K562 (cell line): ENCODE results near the gene RAB6A. TPM values are rescaled to one million over a fixed set of nuclear protein-coding genes. Genes with fewer than 3 reads are reported as not detected.
A peak's percentile ranks its signal among the peaks of the same experiment; 100 is the strongest.

ENCODE experiments used
- ATAC-seq: fragments of 200-7000 bp; cut with Tn5 transposase; 3 replicates; pipeline ENCODE4 v1.9.1; 2020; ENCODE audit warnings: moderate library complexity
- BruUV-seq: library from RNA; stranded (reverse); fragments of 400-500 nt; replicated peaks from 2 replicates; lab custom pipeline; 2021; lab: Mats Ljungman, UMichigan
- CTCF ChIA-PET: fragments of 300-600 bp; formaldehyde crosslinking; extraction: SDS; loops from one replicate; lab custom pipeline; 2021; ENCODE audit warnings: low intra/inter-chr PET ratio; lab: Yijun Ruan, JAX
- POLR2A ChIA-PET: fragments of 300-600, 350-650 bp; sonication (Branson Sonifier 250); formaldehyde crosslinking; extraction: SDS; loops from one replicate; lab custom pipeline; 2021; ENCODE audit warnings: antibody characterized with exemption, inconsistent platforms; lab: Yijun Ruan, JAX
- DNase-seq, 4 experiments: peaks; one replicate each; pipeline versions ENCODE4 v3.0.0 to v3.0.0-alpha.2; 2011 to 2018; ENCODE audit warnings: low spot score in 3 of 4, mixed read lengths in 3 of 4; ENCODE audit errors: extremely low read depth in 1 of 4
- FAIRE-seq: peaks from 2 replicates; lab custom pipeline; 2011; peaks lifted over from hg19 to GRCh38; lab: Jason Lieb, UNC
- H2AFZ ChIP-seq: 2 replicates; pipeline ENCODE4 v1.6.0; 2011; ENCODE audit warnings: low read depth, low read length, control low read depth, inconsistent platforms
- H3K27ac ChIP-seq: fragments of 200-600 bp; 3 replicates; pipeline ENCODE4 v1.8.0; 2011; ENCODE audit warnings: low read depth, mild to moderate bottlenecking, control low read depth, inconsistent platforms, low read length, moderate library complexity, mixed read lengths; ENCODE audit errors: extremely low read depth
- H3K27me3 ChIP-seq, 2 experiments: fragments of 300-600 bp in 1 of 2; 2 replicates in 1 of 2; 3 replicates in 1 of 2; pipeline versions ENCODE4 v1.6.0 to v1.8.0; 2011; ENCODE audit warnings: inconsistent platforms in 2 of 2, low read length in 2 of 2, mild to moderate bottlenecking in 1 of 2, mixed read lengths in 1 of 2, moderate library complexity in 1 of 2; ENCODE audit not compliant: control insufficient read depth in 2 of 2, insufficient read depth in 2 of 2
- H3K36me3 ChIP-seq: fragments of 300-600 bp; 3 replicates; pipeline ENCODE4 v1.8.0; 2011; ENCODE audit warnings: mild to moderate bottlenecking, low read length, inconsistent platforms; ENCODE audit not compliant: control insufficient read depth, insufficient read depth
- H3K4me1 ChIP-seq, 2 experiments: fragments of 200-600 bp in 1 of 2; replicated peaks in 1 of 2; 2 replicates in 1 of 2; 3 replicates in 1 of 2; pipeline versions ENCODE4 v1.5.1 to v1.8.0; 2011; ENCODE audit warnings: inconsistent platforms in 2 of 2, low read length in 2 of 2, mild to moderate bottlenecking in 1 of 2, mixed read lengths in 1 of 2, moderate library complexity in 1 of 2; ENCODE audit not compliant: control insufficient read depth in 2 of 2, insufficient read depth in 2 of 2
- H3K4me2 ChIP-seq: 2 replicates; pipeline ENCODE4 v1.6.1; 2011; ENCODE audit warnings: low read length, control low read depth, inconsistent platforms, mixed read lengths; ENCODE audit not compliant: insufficient read depth
- H3K4me3 ChIP-seq: fragments of 200-600 bp; sonication (generic), shearing (Covaris generic); 2 replicates; pipeline ENCODE4 v1.5.1; 2016; ENCODE audit warnings: control low read depth, inconsistent platforms
- H3K79me2 ChIP-seq: fragments of 200-600 bp; 3 replicates; pipeline ENCODE4 v1.8.0; 2011; ENCODE audit warnings: low read length, inconsistent platforms; ENCODE audit not compliant: control insufficient read depth, insufficient read depth
- H3K9ac ChIP-seq, 2 experiments: 2 replicates each; pipeline versions ENCODE4 v1.6.0 to v1.6.1; 2011; ENCODE audit warnings: low read depth in 2 of 2, low read length in 2 of 2, control low read depth in 1 of 2, inconsistent platforms in 1 of 2, mild to moderate bottlenecking in 1 of 2, mixed read lengths in 1 of 2; ENCODE audit not compliant: insufficient read depth in 1 of 2
- H3K9me1 ChIP-seq: one replicate; pipeline ENCODE4 v1.6.0; 2011; ENCODE audit warnings: inconsistent platforms, mild to moderate bottlenecking, low read length, moderate library complexity; ENCODE audit not compliant: control insufficient read depth, insufficient read depth
- H3K9me3 ChIP-seq: replicated peaks from 2 replicates; pipeline ENCODE4 v1.5.1; 2011; ENCODE audit warnings: low read depth, low read length, inconsistent platforms; ENCODE audit not compliant: control insufficient read depth, insufficient read depth
- H4K20me1 ChIP-seq: replicated peaks from 2 replicates; pipeline ENCODE4 v1.6.1; 2011; ENCODE audit warnings: low read length, inconsistent platforms, mixed read lengths; ENCODE audit not compliant: control insufficient read depth, insufficient read depth
- IRF2 ChIP-seq: sonication (generic); formaldehyde crosslinking; IDR thresholded peaks from 2 replicates; pipeline ENCODE4 v1.8.1; 2022; ENCODE audit warnings: mild to moderate bottlenecking, missing genetic modification reagents
- RFX1 ChIP-seq: fragments of 450-650 bp; IDR thresholded peaks from 2 replicates; pipeline ENCODE4 v1.6.1; 2016; ENCODE audit warnings: mild to moderate bottlenecking, moderate library complexity
- RFX7 ChIP-seq: fragments of 250-450 bp; sonication (Bioruptor Pico); IDR thresholded peaks from 2 replicates; pipeline ENCODE4 v1.5.1; 2021; ENCODE audit warnings: mild to moderate bottlenecking
- ZNF583 ChIP-seq: fragments of 250-450 bp; sonication (Bioruptor Pico); IDR thresholded peaks from 2 replicates; pipeline ENCODE4 v1.4.0; 2020
- WGBS: fragments of 100-300 bp; shearing (Covaris generic); methylation state at CpG from one replicate; pipeline ENCODE4 v1.1.6; 2016; ENCODE audit warnings: low coverage, mixed read lengths; ENCODE audit not compliant: insufficient coverage; ENCODE audit errors: missing lambda C conversion rate; 5-methylcytosine and 5-hydroxymethylcytosine counted together
- in situ Hi-C: fragments of 300-500 bp; cut with MboI; formaldehyde crosslinking; loops from 4 replicates; pipeline ENCODE4 v1.15.0; 2018; ENCODE audit warnings: inconsistent platforms, mixed read lengths
- intact Hi-C: fragments of 100-400 bp; cut with micrococcal nuclease; formaldehyde crosslinking; loops from 2 replicates; pipeline ENCODE4 v1.14.2; 2022
- polyA plus RNA-seq, 8 experiments: library from polyadenylated mRNA; depleted of rRNA in 4 of 8; stranded (reverse) in 5 of 8; unstranded in 3 of 8; fragments of >200 nt; fragmentation: Nextera tagmentation in 2 of 8; fragmentation: Illumina TruSeq in 1 of 8; extraction: Ambion mirVana in 2 of 8; extraction: Trizol in 1 of 8; gene quantifications; 2 replicates each; pipeline versions ENCODE4 v1.2.1 to v1.2.3, GENCODE V29; 2011 to 2014; ENCODE audit warnings: inconsistent platforms in 1 of 8, missing spikeins in 1 of 8
- total RNA-seq, 7 experiments: library from RNA; depleted of rRNA in 6 of 7; stranded (reverse); fragments of >200 nt in 6 of 7; fragmentation: Illumina TruSeq in 2 of 7; extraction: Trizol in 2 of 7; gene quantifications; 2 replicates each; pipeline versions ENCODE4 v1.2.1 to v1.2.3, GENCODE V29; 2011 to 2021; ENCODE audit warnings: low replicate concordance in 1 of 7

RAB6A gene
- total and polyA plus RNA-seq, 9 of the 15 experiments (the other 6 are each of a cell fraction or from before 2014, with no cell fraction given) = 14.0 to 95.3 (median 45.4) TPM

- POLR2A ChIA-PET = no interaction called here
- H3K9ac ChIP-seq = no peak overlapping the region
- no TSS peak for BruUV-seq
These were observed 108.7 kb downstream of the RAB6A start for GRCh38 chr11:73652046-73652730.

GRCh38 chr11:73651661-73652045 is 109.2 kb downstream of the RAB6A start:
- Histone ChIP-seq H3K36me3 (no peaks in the 10 kb centered on the region), H3K27ac (no peak overlapping the region), H3K9me1 (no peaks in the 10 kb centered on the region), H3K79me2 (no peaks in the 10 kb centered on the region), H3K4me1 (peaks cover 0 to 11% of the 10 kb centered on the region in 2 experiments; a peak in 3 of 5 replicates), H3K27me3 (peaks cover 20 to 67% of the 10 kb centered on the region in 2 experiments), H3K9me3 (no peaks in the 10 kb centered on the region), H3K4me3 (no peak overlapping the region), H3K9ac (no peak overlapping the region), H3K4me2 (no peak overlapping the region)
- ATAC-seq (no peak), FAIRE-seq (no peak), DNase-seq (no peak)
- ChIA-PET CTCF (interaction anchor here (0.6 kb wide), 1 partner anchor 356 kb away, joined by 4 read pairs; no protein-coding TSS in a partner anchor), POLR2A (no interaction called here)
- no TSS peak for BruUV-seq
- WGBS = 8% methylated on average over 9 of the region's 9 CpGs
- in situ Hi-C loops = no loop called here
- intact Hi-C loops = no loop called here
- no peak for TF ChIP-seq RFX7 (CRISPR knock-in tag)
- no peak for TF ChIP-seq IRF2 (CRISPR knock-in tag)
- TF ChIP-seq, all 486 proteins: peak for 0
- Histone ChIP-seq H2AFZ (no peak overlapping the region), H4K20me1 (no peaks in the 10 kb centered on the region)

More at GRCh38 chr11:73652046-73652730, 108.7 kb downstream of the RAB6A start:
- peaks cover 20 to 63% of the 10 kb centered on the region in 2 experiments for H3K27me3 ChIP-seq
- H3K4me3 ChIP-seq = no peak overlapping the region
- DNase-seq (no peak), ATAC-seq (no peak)
- peaks cover 0 to 11% of the 10 kb centered on the region in 2 experiments; a peak in 3 of 5 replicates for H3K4me1 ChIP-seq
- no peak overlapping the region for H3K4me2 ChIP-seq
- H3K36me3 ChIP-seq = no peaks in the 10 kb centered on the region
- in situ Hi-C loops = no loop called here
- no peak overlapping the region for H3K27ac ChIP-seq
- no peak overlapping the region for H2AFZ ChIP-seq
- no peaks in the 10 kb centered on the region for H3K9me1 ChIP-seq
- no peaks in the 10 kb centered on the region for H3K79me2 ChIP-seq
- H4K20me1 ChIP-seq = no peaks in the 10 kb centered on the region
- intact Hi-C loops = no loop called here
- TF ChIP-seq RFX1 (peak; percentile 53; the same call in 1 of the 2 replicates), ZNF583 (CRISPR knock-in tag) (no peak)
- TF ChIP-seq, all 486 proteins: peak for 1
- 2% methylated on average over 8 of the region's 8 CpGs for WGBS
- H3K9me3 ChIP-seq = no peaks in the 10 kb centered on the region
- FAIRE-seq = no peak
- CTCF ChIA-PET = no interaction called here
